HCT116 (cell line): ENCODE results near the gene SHANK2.

Source experiments
- EZH2 ChIP-seq: fragments of 200-600 bp; sonication (generic); IDR thresholded peaks from 2 replicates; pipeline ENCODE4 v1.6.1; 2017; ENCODE audit warnings: antibody characterized with exemption, mixed run types
- EZH2phosphoT487 ChIP-seq: fragments of 200-600 bp; IDR thresholded peaks from 2 replicates; pipeline ENCODE4 v1.6.1; 2018; ENCODE audit warnings: antibody characterized with exemption, borderline replicate concordance
- JUND ChIP-seq: IDR thresholded peaks from 2 replicates; pipeline ENCODE4 v1.6.1; 2012
- POLR2A ChIP-seq: IDR thresholded peaks from 2 replicates; pipeline ENCODE4 v1.7.0; 2011; ENCODE audit warnings: borderline replicate concordance; ENCODE audit not compliant: insufficient read depth, insufficient read length; ENCODE audit errors: extremely low read depth
- POLR2AphosphoS5 ChIP-seq: IDR thresholded peaks from 2 replicates; pipeline ENCODE4 v1.6.1; 2011; ENCODE audit warnings: mild to moderate bottlenecking, low read depth, low read length, moderate library complexity
- RAD21 ChIP-seq: IDR thresholded peaks from 2 replicates; pipeline ENCODE4 v1.6.1; 2012; ENCODE audit warnings: low read depth, mild to moderate bottlenecking
- SIN3A ChIP-seq: IDR thresholded peaks from 2 replicates; pipeline ENCODE4 v1.6.1; 2012; ENCODE audit warnings: low read depth
- SRF ChIP-seq: IDR thresholded peaks from 2 replicates; pipeline ENCODE4 v1.6.1; 2012; ENCODE audit warnings: low read depth
- ZBTB33 ChIP-seq: IDR thresholded peaks from 2 replicates; pipeline ENCODE4 v1.6.1; 2011; ENCODE audit warnings: mild to moderate bottlenecking, low read length, moderate library complexity; ENCODE audit not compliant: insufficient replicate concordance; ENCODE audit errors: extremely low read depth
- ZNF274 ChIP-seq: fragments of 200-500 bp; sonication (Bioruptor generic); IDR thresholded peaks from 2 replicates; pipeline ENCODE4 v1.6.1; 2014; ENCODE audit warnings: mild to moderate bottlenecking, low read depth, low read length, inconsistent platforms
- TF ChIP-seq, protein P1 (sequence below), 3 experiments: fragments of 200-600 bp in 1 of 3; sonication (generic) in 1 of 3; IDR thresholded peaks in 2 of 3; conservative IDR thresholded peaks in 1 of 3; 2 replicates each; pipeline ENCODE4 v1.5.1; 2012 to 2017; ENCODE audit warnings: low read depth in 2 of 3, low read length in 2 of 3, antibody characterized with exemption in 1 of 3, borderline replicate concordance in 1 of 3, control low read depth in 1 of 3, mild to moderate bottlenecking in 1 of 3, mixed read lengths in 1 of 3, mixed run types in 1 of 3, moderate library complexity in 1 of 3; ENCODE audit not compliant: insufficient read depth in 1 of 3

GRCh38 chr11:71221821-71222220 lies 30.6 kb downstream of the SHANK2 start:
- TF ChIP-seq ZNF274 (no peak), RAD21 (no peak), EZH2phosphoT487 (no peak), SIN3A (no peak), POLR2A (no peak), ZBTB33 (no peak), JUND (no peak), EZH2 (no peak), POLR2AphosphoS5 (no peak), SRF (no peak)
- TF ChIP-seq, protein P1, sequence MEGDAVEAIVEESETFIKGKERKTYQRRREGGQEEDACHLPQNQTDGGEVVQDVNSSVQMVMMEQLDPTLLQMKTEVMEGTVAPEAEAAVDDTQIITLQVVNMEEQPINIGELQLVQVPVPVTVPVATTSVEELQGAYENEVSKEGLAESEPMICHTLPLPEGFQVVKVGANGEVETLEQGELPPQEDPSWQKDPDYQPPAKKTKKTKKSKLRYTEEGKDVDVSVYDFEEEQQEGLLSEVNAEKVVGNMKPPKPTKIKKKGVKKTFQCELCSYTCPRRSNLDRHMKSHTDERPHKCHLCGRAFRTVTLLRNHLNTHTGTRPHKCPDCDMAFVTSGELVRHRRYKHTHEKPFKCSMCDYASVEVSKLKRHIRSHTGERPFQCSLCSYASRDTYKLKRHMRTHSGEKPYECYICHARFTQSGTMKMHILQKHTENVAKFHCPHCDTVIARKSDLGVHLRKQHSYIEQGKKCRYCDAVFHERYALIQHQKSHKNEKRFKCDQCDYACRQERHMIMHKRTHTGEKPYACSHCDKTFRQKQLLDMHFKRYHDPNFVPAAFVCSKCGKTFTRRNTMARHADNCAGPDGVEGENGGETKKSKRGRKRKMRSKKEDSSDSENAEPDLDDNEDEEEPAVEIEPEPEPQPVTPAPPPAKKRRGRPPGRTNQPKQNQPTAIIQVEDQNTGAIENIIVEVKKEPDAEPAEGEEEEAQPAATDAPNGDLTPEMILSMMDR (IDR thresholded peaks at IDR 0.05 in 2 of 3, conservative IDR thresholded peaks at IDR 0.05 in 1 of 3; ENCODE audit: borderline replicate concordance in 1 of 3, insufficient read depth in 1 of 3, low read depth in 2 of 3, low read length in 2 of 3), result no peak
